H9 (cell line): ENCODE measurements around the gene IMMP2L. TPM values are rescaled to one million over a fixed set of nuclear protein-coding genes. Genes with fewer than 3 reads are reported as not detected.

Experiments
- DNase-seq: peaks from one replicate; pipeline ENCODE4 v3.0.0-alpha.2; 2017
- H2AFZ ChIP-seq: one replicate; pipeline ENCODE4 v1.6.1; 2013; ENCODE audit warnings: mild to moderate bottlenecking, low read length, control low read depth, moderate library complexity
- H2AK5ac ChIP-seq: 2 replicates; pipeline ENCODE4 v1.6.1; 2013; ENCODE audit warnings: low read length, control low read depth, mixed read lengths; ENCODE audit not compliant: insufficient read length
- H2BK120ac ChIP-seq: one replicate; pipeline ENCODE4 v1.6.1; 2013; ENCODE audit warnings: low read depth, mild to moderate bottlenecking, low read length, control low read depth, inconsistent platforms; ENCODE audit not compliant: poor library complexity, severe bottlenecking
- H2BK12ac ChIP-seq: 2 replicates; pipeline ENCODE4 v1.6.1; 2013; ENCODE audit warnings: low read length, control low read depth, mixed read lengths, low read depth; ENCODE audit not compliant: insufficient read length
- H2BK15ac ChIP-seq: 2 replicates; pipeline ENCODE4 v1.6.1; 2013; ENCODE audit warnings: low read depth, low read length, control low read depth
- H2BK20ac ChIP-seq: one replicate; pipeline ENCODE4 v1.6.1; 2013; ENCODE audit warnings: low read depth, mild to moderate bottlenecking, low read length, control low read depth, inconsistent platforms; ENCODE audit not compliant: poor library complexity, severe bottlenecking
- H2BK5ac ChIP-seq: 2 replicates; pipeline ENCODE4 v1.6.1; 2013; ENCODE audit warnings: low read length, control low read depth, mixed read lengths; ENCODE audit not compliant: insufficient read length
- H3K14ac ChIP-seq: 2 replicates; pipeline ENCODE4 v1.6.1; 2013; ENCODE audit warnings: low read length, control low read depth; ENCODE audit not compliant: insufficient read depth
- H3K18ac ChIP-seq: 2 replicates; pipeline ENCODE4 v1.6.1; 2013; ENCODE audit warnings: low read depth, mild to moderate bottlenecking, mixed read lengths, low read length, control low read depth; ENCODE audit not compliant: insufficient read length
- H3K23ac ChIP-seq: 2 replicates; pipeline ENCODE4 v1.6.1; 2013; ENCODE audit warnings: low read length, control low read depth, mixed read lengths, low read depth; ENCODE audit not compliant: insufficient read length
- H3K23me2 ChIP-seq: 2 replicates; pipeline ENCODE4 v1.6.1; 2013; ENCODE audit warnings: low read depth, mild to moderate bottlenecking, mixed read lengths, low read length, control low read depth; ENCODE audit not compliant: insufficient read length, poor library complexity, severe bottlenecking
- H3K27ac ChIP-seq: 2 replicates; pipeline ENCODE4 v1.5.1; 2013; ENCODE audit warnings: low read length, control low read depth, mixed read lengths, low read depth; ENCODE audit not compliant: insufficient read length
- H3K27me3 ChIP-seq: 2 replicates; pipeline ENCODE4 v1.6.1; 2013; ENCODE audit warnings: low read length, control low read depth, inconsistent platforms; ENCODE audit not compliant: insufficient read depth
- H3K4ac ChIP-seq: 2 replicates; pipeline ENCODE4 v1.6.1; 2013; ENCODE audit warnings: low read depth, mild to moderate bottlenecking, control low read depth, inconsistent platforms, low read length, moderate library complexity
- H3K4me1 ChIP-seq: 2 replicates; pipeline ENCODE4 v1.6.1; 2013; ENCODE audit warnings: low read length, control low read depth, inconsistent platforms; ENCODE audit not compliant: insufficient read depth
- H3K4me2 ChIP-seq: 2 replicates; pipeline ENCODE4 v1.6.1; 2013; ENCODE audit warnings: low read length, control low read depth, mixed read lengths; ENCODE audit not compliant: insufficient read length, insufficient read depth
- H3K56ac ChIP-seq: 2 replicates; pipeline ENCODE4 v1.6.1; 2013; ENCODE audit warnings: low read depth, mild to moderate bottlenecking, mixed read lengths, low read length, control low read depth; ENCODE audit not compliant: insufficient read length
- H3K79me1 ChIP-seq: 2 replicates; pipeline ENCODE4 v1.6.1; 2013; ENCODE audit warnings: low read depth, mild to moderate bottlenecking, moderate library complexity, low read length, control low read depth, inconsistent platforms; ENCODE audit not compliant: insufficient read depth, poor library complexity, severe bottlenecking
- H3K79me2 ChIP-seq: 2 replicates; pipeline ENCODE4 v1.6.1; 2013; ENCODE audit warnings: low read length, control low read depth, inconsistent platforms; ENCODE audit not compliant: insufficient read depth
- H3K9ac ChIP-seq: 2 replicates; pipeline ENCODE4 v1.6.1; 2013; ENCODE audit warnings: low read length, control low read depth, mixed read lengths; ENCODE audit not compliant: insufficient read length; ENCODE audit errors: extremely low read depth
- H3K9me3 ChIP-seq: one replicate; pipeline ENCODE4 v1.6.1; 2013; ENCODE audit warnings: low read depth, low read length, inconsistent platforms; ENCODE audit not compliant: control insufficient read depth
- H3T11ph ChIP-seq: one replicate; pipeline ENCODE4 v1.6.1; 2013; ENCODE audit warnings: mild to moderate bottlenecking, low read length, control low read depth, inconsistent platforms
- H4K20me1 ChIP-seq: one replicate; pipeline ENCODE4 v1.6.1; 2013; ENCODE audit not compliant: control insufficient read depth, insufficient read length, insufficient read depth
- H4K5ac ChIP-seq: 2 replicates; pipeline ENCODE4 v1.6.1; 2013; ENCODE audit warnings: low read depth, mild to moderate bottlenecking, mixed read lengths, low read length, control low read depth; ENCODE audit not compliant: insufficient read length
- H4K8ac ChIP-seq: replicated peaks from 2 replicates; pipeline ENCODE4 v1.6.1; 2013; ENCODE audit warnings: low read length, control low read depth, mixed read lengths, low read depth; ENCODE audit not compliant: insufficient read length
- H4K91ac ChIP-seq: 2 replicates; pipeline ENCODE4 v1.6.1; 2013; ENCODE audit warnings: low read depth, mild to moderate bottlenecking, moderate library complexity, mixed read lengths, low read length, control low read depth; ENCODE audit not compliant: insufficient read length
- H3K27ac Mint-ChIP-seq, 3 experiments: 2 replicates in 2 of 3; 3 replicates in 1 of 3; pipeline ENCODE4 v1.8.0; 2020 to 2021; ENCODE audit warnings: mixed read lengths in 3 of 3, mild to moderate bottlenecking in 1 of 3, moderate library complexity in 1 of 3
- H3K27me3 Mint-ChIP-seq: 2 replicates; pipeline ENCODE4 v1.8.0; 2021; ENCODE audit warnings: low read depth, mild to moderate bottlenecking, moderate library complexity, mixed read lengths
- H3K36me3 Mint-ChIP-seq, 3 experiments: 2 replicates in 2 of 3; 3 replicates in 1 of 3; pipeline ENCODE4 v1.8.0; 2020 to 2021; ENCODE audit warnings: low read depth in 3 of 3, mixed read lengths in 3 of 3; ENCODE audit not compliant: insufficient read depth in 1 of 3
- H3K4me1 Mint-ChIP-seq, 2 experiments: 2 replicates each; pipeline ENCODE4 v1.8.0; 2020; ENCODE audit warnings: mixed read lengths in 2 of 2
- H3K4me3 Mint-ChIP-seq, 2 experiments: 2 replicates in 1 of 2; 3 replicates in 1 of 2; pipeline ENCODE4 v1.8.0; 2020 to 2021; ENCODE audit warnings: mild to moderate bottlenecking in 2 of 2, mixed read lengths in 2 of 2, moderate library complexity in 1 of 2
- H3K9me3 Mint-ChIP-seq, 2 experiments: 2 replicates in 1 of 2; 3 replicates in 1 of 2; pipeline ENCODE4 v1.8.0; 2020; ENCODE audit warnings: mild to moderate bottlenecking in 2 of 2, mixed read lengths in 2 of 2, moderate library complexity in 1 of 2
- CTCF ChIP-seq: fragments of 200-600 bp; sonication (generic); conservative IDR thresholded peaks from 3 replicates; pipeline ENCODE4 v1.8.0; 2021; ENCODE audit warnings: antibody characterized with exemption, mild to moderate bottlenecking
- total RNA-seq: library from RNA; stranded (reverse); gene quantifications from 2 replicates; pipeline ENCODE4 v1.2.1, GENCODE V29; 2021

The IMMP2L gene
- total RNA-seq, 1 experiment from 2014 or later = 14.7 TPM

- Histone ChIP-seq H4K8ac (no peak overlapping the region), H2BK5ac (no peak overlapping the region), H2BK15ac (no peak overlapping the region), H2BK12ac (no peak overlapping the region), H3K9me3 (no peaks in the 10 kb centered on the region), H3K27me3 (no peaks in the 10 kb centered on the region), H3K79me2 (no peaks in the 10 kb centered on the region), H3K4me2 (no peak overlapping the region), H2AFZ (no peak overlapping the region), H3T11ph (no peak overlapping the region), H2BK20ac (no peak overlapping the region), H4K91ac (no peak overlapping the region), H3K9ac (no peak overlapping the region), H3K18ac (no peak overlapping the region), H3K14ac (no peak overlapping the region), H2BK120ac (no peak overlapping the region), H2AK5ac (no peak overlapping the region), H3K79me1 (no peaks in the 10 kb centered on the region), H3K4me1 (no peaks in the 10 kb centered on the region; the same call in 1 of the 2 replicates), H4K20me1 (no peaks in the 10 kb centered on the region), H3K23me2 (no peaks in the 10 kb centered on the region), H3K4ac (no peak overlapping the region), H4K5ac (no peak overlapping the region), H3K27ac (no peak overlapping the region), H3K56ac (no peak overlapping the region), H3K23ac (no peak overlapping the region)
- peaks cover 24 to 33% of the 10 kb centered on the region in 2 experiments for H3K4me1 Mint-ChIP-seq
- H3K27me3 Mint-ChIP-seq = no peaks in the 10 kb centered on the region
- no peaks in the 10 kb centered on the region for H3K9me3 Mint-ChIP-seq
- DNase-seq = no peak
- TF ChIP-seq CTCF = no peak
- no peak overlapping the region for H3K4me3 Mint-ChIP-seq
- H3K36me3 Mint-ChIP-seq = peaks cover 0 to 1% (median 0%) of the 10 kb centered on the region in 3 experiments; a peak in 1 of 7 replicates
- peak overlapping the region; percentile 70 to 95 (median 91); a peak in 5 of 7 replicates for H3K27ac Mint-ChIP-seq
Observed at GRCh38 chr7:110857106-110857505, 705.2 kb downstream of the IMMP2L start.
